ENCODE measurements around the gene C22orf31.
"Not testable (repeated sequence)": the region's sequence is repeated elsewhere in the genome, so short reads cannot be mapped to it uniquely, and the experiment has no call there.

Gene C22orf31

DNA sequence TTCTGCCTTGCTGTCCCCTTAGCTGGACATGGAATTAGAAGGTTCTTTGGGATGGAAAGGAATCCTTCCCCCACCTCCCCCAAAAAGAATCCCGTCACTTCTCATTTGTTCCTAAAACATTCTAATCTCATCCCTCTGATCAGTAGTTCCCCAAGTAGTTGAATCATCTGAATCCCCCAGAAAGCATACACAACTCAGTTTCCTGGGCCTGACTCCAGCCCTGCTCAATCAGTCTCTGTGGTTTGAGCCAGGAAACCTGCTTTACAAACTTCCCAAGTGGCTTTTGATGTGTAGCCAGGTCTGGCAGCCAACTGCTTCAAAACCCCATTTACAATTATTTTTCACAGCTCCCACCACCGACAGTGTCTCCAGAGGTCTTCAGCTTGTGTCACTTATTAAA is 20.2 kb downstream of the C22orf31 start:
- TF ChIP-seq, protein P1, sequence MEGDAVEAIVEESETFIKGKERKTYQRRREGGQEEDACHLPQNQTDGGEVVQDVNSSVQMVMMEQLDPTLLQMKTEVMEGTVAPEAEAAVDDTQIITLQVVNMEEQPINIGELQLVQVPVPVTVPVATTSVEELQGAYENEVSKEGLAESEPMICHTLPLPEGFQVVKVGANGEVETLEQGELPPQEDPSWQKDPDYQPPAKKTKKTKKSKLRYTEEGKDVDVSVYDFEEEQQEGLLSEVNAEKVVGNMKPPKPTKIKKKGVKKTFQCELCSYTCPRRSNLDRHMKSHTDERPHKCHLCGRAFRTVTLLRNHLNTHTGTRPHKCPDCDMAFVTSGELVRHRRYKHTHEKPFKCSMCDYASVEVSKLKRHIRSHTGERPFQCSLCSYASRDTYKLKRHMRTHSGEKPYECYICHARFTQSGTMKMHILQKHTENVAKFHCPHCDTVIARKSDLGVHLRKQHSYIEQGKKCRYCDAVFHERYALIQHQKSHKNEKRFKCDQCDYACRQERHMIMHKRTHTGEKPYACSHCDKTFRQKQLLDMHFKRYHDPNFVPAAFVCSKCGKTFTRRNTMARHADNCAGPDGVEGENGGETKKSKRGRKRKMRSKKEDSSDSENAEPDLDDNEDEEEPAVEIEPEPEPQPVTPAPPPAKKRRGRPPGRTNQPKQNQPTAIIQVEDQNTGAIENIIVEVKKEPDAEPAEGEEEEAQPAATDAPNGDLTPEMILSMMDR (IDR thresholded peaks at IDR 0.05; ENCODE audit: low read depth, low read length), result no peak
- no peak for DNase-seq (ENCODE audit: extremely low read depth, low read depth)

DNA sequence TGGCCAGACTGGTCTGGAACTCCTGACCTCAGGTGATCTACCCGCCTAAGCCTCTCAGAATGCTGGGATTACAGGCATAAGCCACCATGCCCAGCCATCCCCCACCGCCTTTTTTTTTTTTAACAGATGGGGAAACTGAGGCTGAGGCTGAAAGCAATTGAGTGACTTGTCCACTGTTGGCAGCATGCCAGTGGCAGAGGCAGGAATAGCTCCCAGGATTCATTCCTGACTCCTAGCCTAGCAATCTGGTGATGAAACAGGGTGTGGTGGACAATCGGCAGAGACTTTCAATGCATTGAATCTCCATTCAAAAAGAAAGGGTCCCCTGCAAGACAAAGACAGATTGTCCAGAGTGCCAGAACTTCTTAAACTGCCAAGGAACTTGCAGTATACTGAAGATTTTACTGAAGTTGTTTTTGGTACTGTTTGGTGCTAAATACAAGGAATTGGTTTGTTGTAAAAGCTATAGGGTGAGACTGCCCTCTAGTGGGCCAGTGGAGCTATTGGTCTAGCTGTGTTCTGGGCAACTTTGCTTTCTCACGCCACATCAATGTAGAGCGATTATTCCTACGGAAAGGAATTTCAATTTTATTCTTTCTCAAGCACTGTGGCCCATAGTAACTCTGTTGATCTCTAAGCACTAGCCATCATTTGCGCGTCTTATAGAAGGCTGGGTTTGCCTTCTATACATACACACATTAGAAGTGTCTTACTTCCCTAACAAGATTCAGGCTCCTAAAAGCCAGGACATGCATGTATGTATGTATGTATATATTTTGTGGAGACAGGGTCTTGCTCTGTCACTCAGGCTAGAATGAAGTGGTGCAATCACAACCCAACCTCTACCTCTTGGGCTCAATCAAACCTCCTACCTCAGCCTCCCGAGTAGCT is 21.0 kb downstream of the C22orf31 start:
- peak; percentile 82 for DNase-seq (ENCODE audit: extremely low read depth, low read depth)
- TF ChIP-seq, protein P1 (IDR thresholded peaks at IDR 0.05; ENCODE audit: low read depth, low read length), result peak; percentile 96

DNA sequence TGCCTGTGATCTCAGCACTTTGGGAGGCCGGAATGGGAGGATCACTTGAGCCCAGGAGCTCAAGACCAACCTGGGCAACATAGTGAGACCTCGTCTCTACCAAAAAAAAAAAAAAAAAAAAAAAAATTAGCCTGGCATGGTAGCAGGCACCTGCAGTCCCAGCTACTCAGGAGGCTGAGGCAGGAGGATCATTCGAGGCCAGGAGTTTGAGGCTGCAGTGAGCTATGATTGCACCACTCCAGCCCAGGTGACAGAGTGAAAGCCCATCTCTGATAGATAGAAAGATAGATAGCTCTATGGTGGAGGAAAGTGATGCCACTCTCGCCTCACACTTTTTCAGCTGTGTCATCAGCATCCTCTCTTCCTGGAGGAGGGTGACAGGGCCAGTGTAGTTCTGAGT is 21.9 kb downstream of the C22orf31 start:
- not testable (repeated sequence) for DNase-seq (ENCODE audit: extremely low read depth, low read depth)

DNA sequence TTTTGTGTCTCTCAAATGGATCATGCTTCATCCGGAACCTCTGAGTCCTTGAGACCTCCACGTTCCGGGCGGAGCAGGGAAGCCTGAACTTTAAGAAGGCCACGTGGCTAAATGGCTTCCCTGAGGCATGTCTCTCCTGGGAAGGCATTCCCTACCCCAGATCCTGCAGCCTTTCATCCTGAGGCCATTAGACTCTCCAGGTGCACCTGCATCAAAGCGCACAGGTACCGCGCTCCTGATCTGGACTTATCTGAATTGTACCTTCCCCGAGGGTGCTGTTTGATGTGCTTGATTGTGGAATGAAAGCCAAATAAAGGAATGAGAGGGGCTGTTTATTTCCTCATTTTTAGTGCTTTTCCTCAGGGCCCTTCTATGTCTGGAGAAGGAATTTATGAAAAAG is 22.5 kb downstream of the C22orf31 start:
- no peak for DNase-seq (ENCODE audit: extremely low read depth, low read depth)
- TF ChIP-seq, protein P1 (IDR thresholded peaks at IDR 0.05; ENCODE audit: low read depth, low read length), result no peak

DNA sequence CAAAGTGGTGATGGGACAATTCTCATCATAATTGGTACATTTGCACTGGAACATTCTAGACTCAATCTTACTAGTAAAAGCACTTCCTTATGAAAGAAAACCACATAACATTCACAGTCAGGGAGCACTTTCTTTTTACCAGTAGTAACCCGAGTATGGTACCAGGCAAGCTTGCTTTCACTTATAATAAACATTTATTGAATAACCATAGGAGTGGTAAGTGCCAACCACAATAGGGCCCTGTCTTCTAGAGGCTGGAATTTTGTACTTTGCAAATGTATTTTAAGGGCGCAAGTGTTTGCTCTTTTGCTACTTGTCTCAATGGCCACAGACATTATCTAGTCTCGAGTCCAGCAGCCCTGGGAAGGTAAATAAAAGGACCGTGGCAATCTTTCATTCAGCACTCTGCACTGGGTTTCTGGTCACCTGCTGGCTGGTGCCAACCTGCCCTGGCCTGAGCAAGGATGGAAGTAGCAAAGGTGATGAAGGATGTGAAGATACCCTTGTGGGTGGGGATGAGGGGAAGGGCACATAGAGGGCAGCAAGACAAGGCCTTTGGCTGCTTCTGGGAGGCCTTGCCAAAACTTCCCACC is 24.2 kb downstream of the C22orf31 start:
- DNase-seq (ENCODE audit: extremely low read depth, low read depth), result no peak
- TF ChIP-seq, protein P1 (IDR thresholded peaks at IDR 0.05; ENCODE audit: low read depth, low read length), result no peak

DNA sequence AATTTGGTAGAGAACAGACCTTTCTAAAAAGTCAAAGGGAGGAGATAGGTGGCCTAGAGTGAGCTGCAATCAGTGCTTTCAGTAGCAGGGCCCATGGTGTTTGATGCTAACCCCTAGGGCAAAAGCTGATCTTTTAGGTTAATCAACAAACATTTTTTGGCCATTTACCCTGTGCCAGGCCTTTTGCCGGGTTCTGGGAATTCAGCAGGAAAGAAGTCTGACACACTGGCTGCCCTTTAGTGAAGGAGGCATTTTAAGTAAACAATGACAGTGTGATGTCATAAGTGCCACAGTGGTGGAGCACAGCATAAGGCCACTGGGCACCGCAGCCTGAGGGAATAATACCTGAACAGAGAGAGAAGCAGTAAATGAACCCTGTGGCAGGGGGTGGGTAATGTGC is 29.0 kb downstream of the C22orf31 start:
- TF ChIP-seq, protein P1 (IDR thresholded peaks at IDR 0.05; ENCODE audit: low read depth, low read length), result no peak
- DNase-seq (ENCODE audit: extremely low read depth, low read depth), result no peak

DNA sequence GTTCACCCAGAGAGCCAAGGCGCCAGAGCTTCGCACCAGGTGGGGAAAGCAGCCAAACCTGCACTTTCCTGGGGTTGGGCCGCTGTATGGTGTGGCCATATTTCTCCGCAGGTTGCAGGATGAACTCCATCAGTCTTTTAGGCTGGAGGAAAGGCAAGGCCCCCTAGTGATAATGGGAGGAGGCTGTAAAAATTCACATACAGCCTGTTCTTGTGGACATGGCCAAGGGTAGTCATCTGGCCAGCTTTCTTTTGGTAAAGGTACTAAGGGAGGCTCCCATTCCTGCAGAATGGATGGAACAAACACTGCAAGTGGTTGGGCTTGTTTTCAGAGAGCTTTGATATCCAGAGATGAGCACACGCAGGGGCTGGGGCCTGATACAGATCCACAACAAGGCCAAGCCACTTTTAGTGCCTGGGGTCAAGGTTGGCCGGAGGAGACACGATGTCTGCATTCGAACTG is 29.6 kb downstream of the C22orf31 start:
- TF ChIP-seq, protein P1 (IDR thresholded peaks at IDR 0.05; ENCODE audit: low read depth, low read length), result no peak
- no peak for DNase-seq (ENCODE audit: extremely low read depth, low read depth)

All from AG09319 (cell line).